Measurements from ENCODE around the gene THAP11.

THAP11 gene

GRCh38 chr16:67864594-67864993, 22.5 kb downstream of the THAP11 start:
- DNase-seq: no peak

DNA sequence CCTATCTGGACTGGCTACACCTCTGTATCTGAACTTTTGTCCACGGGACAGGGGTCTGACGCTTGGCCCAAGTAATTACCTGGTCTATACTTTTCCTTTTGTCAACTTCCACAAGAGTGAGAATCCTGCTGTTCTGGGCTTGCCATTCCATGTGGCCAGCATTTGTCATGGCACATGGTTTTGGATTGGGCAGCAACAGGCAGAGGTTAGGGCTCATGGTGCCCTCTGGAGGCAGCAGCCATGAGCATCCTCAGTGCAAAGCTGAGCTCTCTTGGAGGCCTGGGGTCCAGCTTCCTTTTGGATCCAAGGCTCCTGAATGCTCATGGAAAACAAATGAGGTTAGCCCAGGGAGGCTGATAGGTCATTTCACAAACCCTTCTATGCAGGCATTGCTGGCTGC, 23.2 kb downstream of the THAP11 start:
- DNase-seq: peak; percentile 21

DNA sequence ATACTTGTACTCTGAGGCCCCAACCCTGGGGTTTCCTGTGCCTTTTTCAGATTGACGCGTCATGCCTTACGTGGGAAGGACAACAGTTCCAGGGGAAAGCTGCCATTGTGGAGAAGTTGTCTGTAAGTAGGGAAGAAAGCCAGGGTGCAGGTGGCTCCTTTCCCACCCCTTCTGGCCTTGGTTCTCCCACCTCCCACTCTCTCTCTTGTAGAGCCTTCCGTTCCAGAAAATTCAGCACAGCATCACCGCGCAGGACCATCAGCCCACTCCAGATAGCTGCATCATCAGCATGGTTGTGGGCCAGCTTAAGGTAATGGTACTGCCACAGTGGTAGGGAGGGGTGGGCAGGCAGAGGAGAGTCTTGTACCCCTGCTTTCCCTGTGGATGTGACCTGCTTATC, 26.2 kb downstream of the THAP11 start:
- no peak for DNase-seq

DNA sequence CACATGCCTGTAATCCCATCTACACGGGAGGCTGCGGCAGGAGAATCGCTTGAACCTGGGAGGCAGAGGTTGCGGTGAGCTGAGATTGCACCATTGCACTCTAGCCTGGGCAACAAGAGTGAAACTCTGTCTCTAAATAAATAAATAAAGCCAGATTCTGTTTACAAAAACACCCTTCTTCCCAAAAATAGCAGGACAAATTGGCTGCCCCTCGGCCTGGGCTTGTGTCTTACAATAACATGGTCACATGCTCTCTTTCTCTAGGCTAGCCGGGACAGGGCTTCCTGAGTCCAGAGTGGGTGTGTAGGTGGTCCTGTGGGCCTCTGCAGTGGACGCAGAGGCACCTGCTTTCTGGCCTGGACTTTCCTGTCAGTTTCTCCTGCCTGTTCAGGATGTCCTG, 27.5 kb downstream of the THAP11 start:
- DNase-seq: no peak

DNA sequence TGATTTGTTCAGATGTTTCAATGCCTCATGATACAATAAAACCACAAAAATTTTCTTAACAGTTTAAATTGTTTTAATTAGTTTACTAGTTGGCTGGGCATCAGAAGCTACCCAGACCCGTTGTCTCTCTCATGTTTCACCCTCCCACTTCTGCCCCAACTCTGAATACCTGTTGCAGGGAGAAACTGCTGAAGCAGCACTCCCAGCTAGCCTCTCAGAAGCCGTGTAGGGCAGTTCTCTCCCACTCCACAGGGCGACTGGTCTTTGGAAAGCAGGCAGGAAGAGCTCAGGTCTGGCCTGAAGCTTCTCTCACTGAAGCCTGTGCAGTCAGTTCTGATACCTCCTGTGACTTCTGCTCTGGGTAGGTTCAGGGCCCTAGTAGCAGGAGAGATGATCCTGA, 29.1 kb downstream of the THAP11 start:
- DNase-seq: no peak

DNA sequence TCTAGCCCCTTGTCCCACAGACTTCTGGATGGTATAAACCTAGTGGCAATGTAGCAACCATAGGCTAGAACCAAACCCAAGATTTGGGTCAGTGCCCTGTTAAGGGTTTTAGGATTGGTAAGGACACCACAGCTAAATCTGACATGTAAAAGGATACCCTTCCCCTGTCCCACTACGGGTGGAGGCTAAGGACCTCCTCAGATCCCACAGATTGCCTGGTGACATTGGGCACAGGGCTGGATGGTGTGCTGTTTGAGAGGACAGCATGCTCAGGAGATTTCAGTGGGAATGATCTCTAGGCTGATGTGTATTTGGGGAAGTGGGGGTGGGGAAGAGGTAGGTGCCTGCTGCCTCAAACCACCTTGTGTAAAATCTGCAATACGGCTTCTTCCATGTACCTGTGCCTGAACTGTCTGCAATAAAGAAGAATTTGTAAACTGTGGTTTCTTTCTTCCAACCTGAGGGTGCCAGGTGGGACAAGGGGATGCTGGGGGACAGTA, 30.1 kb downstream of the THAP11 start:
- DNase-seq: no peak

GRCh38 chr16:67872631-67873434, 30.7 kb downstream of the THAP11 start, which contains the start of gene EDC4:
EDC4 (plus strand) TSS chr16:67873052; CDS start chr16:67873262, 210 bp downstream.
- peak; percentile 85 for DNase-seq

DNA sequence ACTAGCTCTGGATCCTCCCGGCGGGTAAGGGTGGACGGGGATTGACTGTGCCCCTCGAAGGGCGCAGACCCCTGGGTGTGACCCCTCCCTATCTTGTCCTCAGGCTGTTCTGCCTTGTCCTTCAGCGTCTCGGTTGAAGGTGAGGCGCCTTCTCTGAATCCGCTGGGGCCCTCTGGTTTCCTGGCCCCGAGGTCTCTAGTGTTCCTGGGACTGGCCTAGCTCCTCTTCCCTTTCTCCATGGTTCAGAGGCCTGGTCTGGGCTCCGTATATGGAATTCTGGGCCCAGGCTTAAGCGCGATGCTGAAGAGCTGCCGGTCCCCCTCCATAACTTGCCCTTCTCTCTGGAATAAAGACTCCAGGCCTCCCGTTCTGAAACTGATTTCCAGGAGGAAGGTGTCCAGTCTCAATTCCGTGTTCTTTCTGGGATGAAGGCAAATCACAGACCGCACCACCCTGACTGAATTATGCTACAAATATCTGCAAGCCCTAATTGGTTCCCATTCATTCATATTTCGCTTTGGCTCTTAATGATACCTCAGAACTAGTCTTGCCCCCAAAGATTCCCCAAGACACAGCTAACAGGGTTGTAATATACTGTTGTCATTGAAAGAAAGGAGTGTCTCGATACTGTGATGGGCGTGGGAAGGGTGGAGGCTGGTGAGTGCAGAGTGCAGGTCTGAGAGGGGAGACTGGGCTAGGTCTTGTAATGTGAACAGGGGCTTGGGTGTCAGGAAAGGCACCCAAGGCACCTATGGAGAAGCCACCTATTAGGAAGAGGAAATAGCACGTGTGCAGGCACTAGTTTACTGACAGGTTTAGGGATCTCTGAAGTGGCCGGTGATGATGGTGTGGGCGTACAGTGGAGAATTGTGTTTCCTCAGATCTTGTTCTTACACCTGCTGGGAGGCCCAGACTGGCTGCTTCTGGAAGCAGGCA, 31.6 kb downstream of the THAP11 start:
- no peak for DNase-seq

- no peak for DNase-seq
Observed at GRCh38 chr16:67874372-67874771, 32.3 kb downstream of the THAP11 start.

DNA sequence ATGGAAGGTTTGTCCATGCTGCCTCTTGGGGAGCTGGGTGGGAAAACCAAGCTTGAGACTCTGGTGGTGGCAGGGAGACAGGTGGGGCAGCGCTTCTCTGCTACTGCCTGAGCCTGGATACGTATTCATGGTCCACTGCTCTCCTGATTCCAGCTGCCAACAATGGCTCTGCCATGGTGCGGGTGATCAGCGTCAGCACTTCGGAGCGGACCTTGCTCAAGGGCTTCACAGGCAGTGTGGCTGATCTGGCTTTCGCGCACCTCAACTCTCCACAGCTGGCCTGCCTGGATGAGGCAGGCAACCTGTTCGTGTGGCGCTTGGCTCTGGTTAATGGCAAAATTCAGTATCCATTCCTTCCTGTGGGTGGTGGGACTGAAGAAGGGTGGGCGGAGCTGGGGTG, 34.9 kb downstream of the THAP11 start:
- no peak for DNase-seq

DNA sequence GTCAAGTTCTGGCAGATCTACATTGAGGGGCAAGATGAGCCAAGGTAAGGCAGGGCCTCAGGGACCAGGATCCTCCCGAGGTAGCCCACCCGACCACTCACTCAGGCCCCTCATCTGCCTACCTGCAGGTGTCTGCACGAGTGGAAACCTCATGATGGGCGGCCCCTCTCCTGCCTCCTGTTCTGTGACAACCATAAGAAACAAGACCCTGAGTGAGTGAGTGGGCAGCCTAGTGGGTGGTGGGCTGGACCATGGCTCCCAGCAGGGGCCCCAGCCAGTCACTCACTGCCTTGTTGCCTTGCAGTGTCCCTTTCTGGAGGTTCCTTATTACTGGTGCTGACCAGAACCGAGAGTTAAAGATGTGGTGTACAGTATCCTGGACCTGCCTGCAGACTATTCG, 36.1 kb downstream of the THAP11 start:
- no peak for DNase-seq

GRCh38 chr16:67878846-67879245, 36.7 kb downstream of the THAP11 start:
- no peak for DNase-seq

- DNase-seq: no peak
Observed at GRCh38 chr16:67879462-67879861, 37.3 kb downstream of the THAP11 start.

GRCh38 chr16:67879936-67880335, 37.8 kb downstream of the THAP11 start:
- DNase-seq: no peak

GRCh38 chr16:67880584-67880983, 38.5 kb downstream of the THAP11 start:
- no peak for DNase-seq

DNA sequence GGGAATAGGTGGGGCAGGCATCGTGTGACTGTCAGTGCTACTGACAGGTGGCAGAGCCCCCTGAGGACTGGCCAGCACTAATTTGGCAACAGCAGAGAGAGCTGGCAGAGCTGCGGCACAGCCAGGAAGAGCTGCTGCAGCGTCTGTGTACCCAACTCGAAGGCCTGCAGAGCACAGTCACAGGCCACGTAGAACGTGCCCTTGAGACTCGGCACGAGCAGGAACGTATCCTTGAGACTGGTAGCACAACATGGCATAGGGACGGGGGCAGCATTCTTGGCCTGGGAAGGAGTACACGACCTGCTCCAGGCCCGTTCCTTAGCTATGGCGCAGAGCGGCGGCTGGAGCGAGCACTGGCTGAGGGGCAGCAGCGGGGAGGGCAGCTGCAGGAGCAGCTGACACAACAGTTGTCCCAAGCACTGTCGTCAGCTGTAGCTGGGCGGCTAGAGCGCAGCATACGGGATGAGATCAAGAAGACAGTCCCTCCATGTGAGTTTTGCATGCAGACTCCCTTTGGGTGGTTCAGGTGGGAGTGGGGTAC, 39.6 kb downstream of the THAP11 start:
- DNase-seq: no peak

DNA sequence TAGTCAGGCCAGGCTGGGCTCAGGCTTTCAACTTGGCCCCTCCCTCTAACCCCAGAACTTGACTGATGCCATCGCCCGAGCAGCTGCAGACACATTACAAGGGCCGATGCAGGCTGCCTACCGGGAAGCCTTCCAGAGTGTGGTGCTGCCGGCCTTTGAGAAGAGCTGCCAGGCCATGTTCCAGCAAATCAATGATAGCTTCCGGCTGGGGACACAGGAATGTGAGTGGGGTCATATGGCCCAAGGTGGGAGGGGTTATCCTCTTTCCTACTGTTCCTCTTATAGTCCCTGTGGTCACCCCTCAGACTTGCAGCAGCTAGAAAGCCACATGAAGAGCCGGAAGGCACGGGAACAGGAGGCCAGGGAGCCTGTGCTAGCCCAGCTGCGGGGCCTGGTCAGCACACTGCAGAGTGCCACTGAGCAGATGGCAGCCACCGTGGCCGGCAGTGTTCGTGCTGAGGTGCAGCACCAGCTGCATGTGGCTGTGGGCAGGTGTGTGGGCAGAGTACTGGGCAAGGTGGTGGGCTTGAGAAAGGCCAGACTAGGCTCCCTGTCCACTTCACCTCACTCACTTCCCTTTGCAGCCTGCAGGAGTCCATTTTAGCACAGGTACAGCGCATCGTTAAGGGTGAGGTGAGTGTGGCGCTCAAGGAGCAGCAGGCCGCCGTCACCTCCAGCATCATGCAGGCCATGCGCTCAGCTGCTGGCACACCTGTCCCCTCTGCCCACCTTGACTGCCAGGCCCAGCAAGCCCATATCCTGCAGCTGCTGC, 40.4 kb downstream of the THAP11 start:
- DNase-seq: no peak

GRCh38 chr16:67883146-67883871, 41.2 kb downstream of the THAP11 start:
- no peak for DNase-seq

DNA sequence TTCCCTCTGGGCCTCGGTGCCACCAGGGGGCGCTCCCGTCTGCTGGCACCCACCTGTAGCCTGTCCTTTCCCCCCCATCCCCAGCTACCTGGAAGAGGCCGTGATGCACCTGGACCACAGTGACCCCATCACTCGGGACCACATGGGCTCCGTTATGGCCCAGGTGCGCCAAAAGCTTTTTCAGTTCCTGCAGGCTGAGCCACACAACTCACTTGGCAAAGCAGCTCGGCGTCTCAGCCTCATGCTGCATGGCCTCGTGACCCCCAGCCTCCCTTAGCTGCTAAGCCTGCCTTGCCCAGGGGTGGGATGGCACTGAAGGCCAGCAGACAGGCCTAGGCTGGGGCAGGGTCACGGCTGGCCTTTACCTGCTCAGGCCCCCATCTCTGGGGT, 41.7 kb downstream of the THAP11 start:
- peak; percentile 68 for DNase-seq

GRCh38 chr16:67884684-67885083, 42.6 kb downstream of the THAP11 start, which contains the start of gene NRN1L:
NRN1L (plus strand) TSS chr16:67884885; CDS start chr16:67884904, 19 bp downstream.
- no peak for DNase-seq

DNA sequence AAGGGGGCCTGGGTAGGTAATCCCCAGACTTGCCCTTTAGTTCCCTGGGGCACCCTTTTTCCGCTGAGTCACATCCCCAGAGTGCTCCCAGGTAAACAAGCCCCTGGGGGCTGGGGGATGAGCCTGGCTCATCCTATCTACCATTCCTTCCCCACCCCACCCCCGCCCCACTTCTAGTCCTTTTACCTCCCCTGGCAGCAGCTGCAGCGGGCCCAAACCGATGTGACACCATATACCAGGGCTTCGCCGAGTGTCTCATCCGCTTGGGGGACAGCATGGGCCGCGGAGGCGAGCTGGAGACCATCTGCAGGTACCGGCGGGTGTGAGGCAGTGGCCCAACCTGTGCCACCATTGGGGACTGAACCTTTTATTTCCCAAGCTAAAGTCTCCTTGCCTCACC, 43.4 kb downstream of the THAP11 start:
- no peak for DNase-seq

GRCh38 chr16:67885976-67886375, 43.9 kb downstream of the THAP11 start:
- DNase-seq: no peak

All from CD4-positive, alpha-beta T cell treated with Interferon gamma for 1 hour (primary cell).